LNCaP clone FGC (cell line): ENCODE measurements around the gene ZFAND3.

Experiments
- DNase-seq: peaks from one replicate; pipeline ENCODE4 v3.0.0-alpha.2; 2011; ENCODE audit warnings: low read depth
- H3K4me3 ChIP-seq: 2 replicates; pipeline ENCODE4 v1.5.1; 2011; ENCODE audit warnings: mild to moderate bottlenecking, low read depth, low read length, control low read depth
- CTCF ChIP-seq: IDR thresholded peaks from 2 replicates; pipeline ENCODE4 v1.5.1; 2012; ENCODE audit warnings: mild to moderate bottlenecking; ENCODE audit not compliant: control insufficient read depth, insufficient read depth; ENCODE audit errors: extremely low read depth

Gene ZFAND3

DNA sequence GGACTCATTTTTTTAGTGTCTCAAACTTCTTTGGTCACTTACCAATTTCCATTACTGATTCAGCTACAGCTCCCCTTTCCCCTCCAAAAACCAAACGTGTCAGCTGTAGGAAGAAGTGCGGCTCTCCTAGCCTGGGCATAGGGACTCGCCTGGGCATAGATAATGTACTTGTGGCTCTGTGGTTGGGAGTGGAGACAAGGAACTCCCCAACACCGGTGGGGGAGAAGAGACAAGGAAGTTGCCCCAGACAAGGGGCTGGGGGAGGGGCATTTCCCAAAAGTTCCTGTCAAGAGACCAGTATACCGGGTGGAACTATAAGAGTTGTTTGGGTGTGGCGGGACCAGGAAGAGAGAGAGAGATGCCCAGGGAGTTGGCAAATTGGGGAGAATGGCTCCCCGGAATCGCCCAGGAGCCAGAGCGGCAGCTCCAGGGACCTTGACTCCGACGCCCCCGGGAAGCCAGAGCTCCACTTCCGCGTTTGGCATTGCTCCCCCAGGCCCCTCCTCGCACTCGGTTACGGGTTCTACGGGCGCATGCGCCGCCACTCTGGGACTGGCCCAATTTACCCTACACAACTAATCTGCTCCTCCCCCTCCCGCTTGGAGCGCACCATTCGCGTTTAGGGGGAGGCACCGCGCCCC is 871 bp upstream of the ZFAND3 start:
- no peak for TF ChIP-seq CTCF
- H3K4me3 ChIP-seq, result peak overlapping the region; percentile 68
- DNase-seq, result peak; percentile 77

GRCh38 chr6:37819802-37820717 is 533 bp downstream of the ZFAND3 start:
- no peak for TF ChIP-seq CTCF
- peak overlapping the region; percentile 68 for H3K4me3 ChIP-seq
- peak; percentile 23 for DNase-seq

DNA sequence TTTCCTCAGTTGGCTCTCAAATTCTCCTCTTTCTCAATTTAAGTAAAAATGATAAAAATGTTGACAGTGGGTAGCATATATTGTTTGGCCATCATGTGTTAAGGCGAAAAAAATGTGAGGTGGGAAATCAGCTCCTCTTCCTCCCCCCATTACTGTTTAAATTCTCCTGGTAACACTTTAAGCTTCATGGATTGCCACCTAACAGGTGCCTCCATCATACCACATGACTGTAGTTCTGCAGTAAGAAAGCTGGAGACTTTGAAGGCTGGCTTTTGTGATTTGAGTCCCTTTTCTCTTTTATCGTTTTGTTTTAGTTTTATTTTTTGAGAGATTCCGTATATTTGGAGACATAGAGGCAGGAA is 1.2 kb downstream of the ZFAND3 start:
- peak overlapping the region; percentile 68 for H3K4me3 ChIP-seq
- no peak for TF ChIP-seq CTCF
- no peak for DNase-seq

GRCh38 chr6:37821446-37821845 is 1.9 kb downstream of the ZFAND3 start:
- peak overlapping the region; percentile 68 for H3K4me3 ChIP-seq
- no peak for TF ChIP-seq CTCF
- DNase-seq, result no peak

GRCh38 chr6:37822851-37823682 is 3.5 kb downstream of the ZFAND3 start:
- DNase-seq, result peak; percentile 43
- H3K4me3 ChIP-seq, result no peak overlapping the region
- no peak for TF ChIP-seq CTCF

GRCh38 chr6:37824170-37824569 is 4.6 kb downstream of the ZFAND3 start:
- DNase-seq, result no peak
- no peak for TF ChIP-seq CTCF
- H3K4me3 ChIP-seq, result no peak overlapping the region
